Trophoblast cell (in vitro differentiated cells and primary cell): ENCODE results near the gene TMPRSS11F. TPM values are rescaled to one million over a fixed set of nuclear protein-coding genes. Genes with fewer than 3 reads are reported as not detected.

Experiments
- DNase-seq, 2 donors: peaks; one replicate each; pipeline ENCODE4 v3.0.0-alpha.2; 2016
- H2AFZ ChIP-seq: 2 replicates; pipeline ENCODE4 v1.6.1; 2013; ENCODE audit warnings: low read length, moderate library complexity, mild to moderate bottlenecking; ENCODE audit not compliant: insufficient read depth, poor library complexity
- H2AK5ac ChIP-seq: 2 replicates; pipeline ENCODE4 v1.6.1; 2013; ENCODE audit warnings: mild to moderate bottlenecking, low read length
- H2BK120ac ChIP-seq: 2 replicates; pipeline ENCODE4 v1.6.1; 2013; ENCODE audit warnings: low read length, mild to moderate bottlenecking, moderate library complexity; ENCODE audit not compliant: insufficient read depth, poor library complexity
- H2BK12ac ChIP-seq: 2 replicates; pipeline ENCODE4 v1.6.1; 2013; ENCODE audit warnings: mild to moderate bottlenecking, low read length, moderate library complexity
- H2BK5ac ChIP-seq: 2 replicates; pipeline ENCODE4 v1.6.1; 2013; ENCODE audit warnings: low read length, low read depth, moderate library complexity, mild to moderate bottlenecking; ENCODE audit not compliant: poor library complexity
- H3K14ac ChIP-seq: 2 replicates; pipeline ENCODE4 v1.6.1; 2013; ENCODE audit warnings: mild to moderate bottlenecking, low read length
- H3K18ac ChIP-seq: 2 replicates; pipeline ENCODE4 v1.6.1; 2013; ENCODE audit warnings: mild to moderate bottlenecking, low read length
- H3K23ac ChIP-seq: 2 replicates; pipeline ENCODE4 v1.6.1; 2013; ENCODE audit warnings: low read length
- H3K27ac ChIP-seq: 2 replicates; pipeline ENCODE4 v1.5.1; 2013; ENCODE audit warnings: low read depth, mild to moderate bottlenecking, inconsistent platforms, low read length, moderate library complexity
- H3K27me3 ChIP-seq: 2 replicates; pipeline ENCODE4 v1.6.1; 2013; ENCODE audit warnings: inconsistent platforms, mild to moderate bottlenecking, low read length, moderate library complexity; ENCODE audit not compliant: insufficient read depth
- H3K36me3 ChIP-seq, 2 experiments: 1 replicate in 1 of 2; 2 replicates in 1 of 2; pipeline ENCODE4 v1.6.1; 2013; ENCODE audit warnings: low read length in 2 of 2, mild to moderate bottlenecking in 2 of 2, moderate library complexity in 1 of 2; ENCODE audit not compliant: insufficient read depth in 2 of 2, control insufficient read depth in 1 of 2
- H3K4ac ChIP-seq: 2 replicates; pipeline ENCODE4 v1.6.1; 2013; ENCODE audit warnings: low read depth, mild to moderate bottlenecking, low read length, moderate library complexity
- H3K4me1 ChIP-seq, 2 experiments: 1 replicate in 1 of 2; 2 replicates in 1 of 2; pipeline ENCODE4 v1.6.1; 2013; ENCODE audit warnings: low read length in 2 of 2, mild to moderate bottlenecking in 2 of 2, moderate library complexity in 1 of 2; ENCODE audit not compliant: insufficient read depth in 2 of 2, control insufficient read depth in 1 of 2
- H3K4me2 ChIP-seq: 2 replicates; pipeline ENCODE4 v1.6.1; 2013; ENCODE audit warnings: inconsistent platforms, mild to moderate bottlenecking, low read length, moderate library complexity
- H3K4me3 ChIP-seq: 2 replicates; pipeline ENCODE4 v1.5.1; 2013; ENCODE audit warnings: mild to moderate bottlenecking, low read depth, low read length, inconsistent platforms
- H3K79me1 ChIP-seq: one replicate; pipeline ENCODE4 v1.6.1; 2013; ENCODE audit warnings: low read length
- H3K79me2 ChIP-seq: 2 replicates; pipeline ENCODE4 v1.6.1; 2013; ENCODE audit warnings: low read length, mild to moderate bottlenecking; ENCODE audit not compliant: control insufficient read depth, insufficient read depth, poor library complexity
- H3K9ac ChIP-seq: 2 replicates; pipeline ENCODE4 v1.6.1; 2013; ENCODE audit warnings: mild to moderate bottlenecking, low read length
- H3K9me3 ChIP-seq: 2 replicates; pipeline ENCODE4 v1.6.1; 2013; ENCODE audit warnings: low read depth, mild to moderate bottlenecking, control low read depth, inconsistent platforms, low read length; ENCODE audit not compliant: insufficient read depth
- H4K12ac ChIP-seq: 2 replicates; pipeline ENCODE4 v1.6.1; 2013; ENCODE audit warnings: low read depth, mild to moderate bottlenecking, low read length, moderate library complexity
- H4K8ac ChIP-seq: 2 replicates; pipeline ENCODE4 v1.6.1; 2013; ENCODE audit warnings: low read depth, mild to moderate bottlenecking, low read length, moderate library complexity
- H4K91ac ChIP-seq: one replicate; pipeline ENCODE4 v1.6.1; 2013; ENCODE audit warnings: low read depth, mild to moderate bottlenecking, low read length, moderate library complexity
- WGBS: extraction: QIAGEN DNeasy Blood & Tissue Kit; methylation state at CpG from one replicate; pipeline ENCODE4 v1.1.7; 2013; ENCODE audit warnings: missing lambda C conversion rate; ENCODE audit not compliant: insufficient read length, insufficient coverage; ENCODE audit errors: extremely low coverage; 5-methylcytosine and 5-hydroxymethylcytosine counted together
- polyA plus RNA-seq: library from polyadenylated mRNA; stranded (reverse); fragments of 200-250 nt; gene quantifications from 2 replicates; pipeline ENCODE4 v1.2.3, GENCODE V29; 2013

Gene TMPRSS11F
- polyA plus RNA-seq = 0.01 TPM in 1 of 2 replicates, not detected in the other

GRCh38 chr4:68129793-68130192, at the start of gene TMPRSS11F:
Gene TMPRSS11F (minus strand): TSS chr4:68129869. CDS start chr4:68129820, 49 bp downstream.
- no peak within 1 kb of the TSS for H3K9ac ChIP-seq
- H3K4me2 ChIP-seq = peak within 1 kb of the TSS; percentile 31
- no peak within 1 kb of the TSS for H3K4ac ChIP-seq
- H3K36me3 ChIP-seq = no peaks in the 10 kb centered on the region
- H3K4me3 ChIP-seq = no peak within 1 kb of the TSS
- no peak within 1 kb of the TSS for H2BK120ac ChIP-seq
- no peak within 1 kb of the TSS for H2BK5ac ChIP-seq
- H3K23ac ChIP-seq = no peak within 1 kb of the TSS
- WGBS = no CpG with 5 or more reads among the region's 3 CpGs
- no peaks in the 10 kb centered on the region for H3K79me1 ChIP-seq
- peaks cover 0 to 4% of the 10 kb centered on the region in 2 experiments for H3K4me1 ChIP-seq
- no peak within 1 kb of the TSS for H2AK5ac ChIP-seq
- no peak within 1 kb of the TSS for H4K12ac ChIP-seq
- H3K18ac ChIP-seq = no peak within 1 kb of the TSS
- H3K9me3 ChIP-seq = peaks cover 2% of the 10 kb centered on the region
- H3K27ac ChIP-seq = no peak within 1 kb of the TSS
- no peaks in the 10 kb centered on the region for H3K27me3 ChIP-seq
- no peaks in the 10 kb centered on the region for H3K79me2 ChIP-seq
- no peak within 1 kb of the TSS for H2BK12ac ChIP-seq
- DNase-seq = peak; percentile 66 to 95
- no peak within 1 kb of the TSS for H3K14ac ChIP-seq
- no peak within 1 kb of the TSS for H4K8ac ChIP-seq
- H4K91ac ChIP-seq = no peak within 1 kb of the TSS
- H2AFZ ChIP-seq = no peak within 1 kb of the TSS

DNA sequence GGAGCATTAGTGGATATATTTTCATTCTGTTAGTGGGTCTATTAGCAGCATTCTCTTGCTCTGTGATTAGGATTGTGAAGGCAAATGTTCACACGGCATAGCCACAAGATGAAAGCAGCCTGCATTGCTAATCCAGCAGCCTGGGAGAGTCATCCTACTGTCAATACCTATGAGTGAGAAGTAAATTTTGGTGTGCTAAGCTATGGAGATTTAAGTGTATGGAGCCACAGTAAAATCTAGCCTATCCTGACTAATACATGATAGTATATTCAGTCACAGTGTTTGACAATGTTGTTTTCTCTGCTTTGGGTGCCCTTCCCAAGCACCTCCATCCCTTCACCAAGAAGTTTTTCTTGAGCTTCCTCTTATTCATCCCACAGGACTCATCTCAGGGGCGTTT, 47.2 kb upstream of the TMPRSS11F start:
- H2AK5ac ChIP-seq = no peak overlapping the region
- H2BK12ac ChIP-seq = no peak overlapping the region
- H2BK120ac ChIP-seq = no peak overlapping the region
- no peak overlapping the region for H2BK5ac ChIP-seq
- H3K27me3 ChIP-seq = no peaks in the 10 kb centered on the region
- no peaks in the 10 kb centered on the region for H3K79me2 ChIP-seq
- H3K18ac ChIP-seq = no peak overlapping the region
- H4K8ac ChIP-seq = no peak overlapping the region
- H3K4ac ChIP-seq = no peak overlapping the region
- no peak overlapping the region for H3K4me2 ChIP-seq
- H3K4me1 ChIP-seq = no peaks in the 10 kb centered on the region
- H3K23ac ChIP-seq = no peak overlapping the region
- H3K4me3 ChIP-seq = no peak overlapping the region
- H3K36me3 ChIP-seq = no peaks in the 10 kb centered on the region
- H4K12ac ChIP-seq = no peak overlapping the region
- no peak for DNase-seq
- H2AFZ ChIP-seq = no peak overlapping the region
- no peaks in the 10 kb centered on the region for H3K79me1 ChIP-seq
- no peak overlapping the region for H3K14ac ChIP-seq
- H3K27ac ChIP-seq = no peak overlapping the region
- WGBS = no CpG with 5 or more reads among the region's 2 CpGs
- H3K9ac ChIP-seq = no peak overlapping the region
- H4K91ac ChIP-seq = no peak overlapping the region
- peaks cover 2% of the 10 kb centered on the region for H3K9me3 ChIP-seq

DNA sequence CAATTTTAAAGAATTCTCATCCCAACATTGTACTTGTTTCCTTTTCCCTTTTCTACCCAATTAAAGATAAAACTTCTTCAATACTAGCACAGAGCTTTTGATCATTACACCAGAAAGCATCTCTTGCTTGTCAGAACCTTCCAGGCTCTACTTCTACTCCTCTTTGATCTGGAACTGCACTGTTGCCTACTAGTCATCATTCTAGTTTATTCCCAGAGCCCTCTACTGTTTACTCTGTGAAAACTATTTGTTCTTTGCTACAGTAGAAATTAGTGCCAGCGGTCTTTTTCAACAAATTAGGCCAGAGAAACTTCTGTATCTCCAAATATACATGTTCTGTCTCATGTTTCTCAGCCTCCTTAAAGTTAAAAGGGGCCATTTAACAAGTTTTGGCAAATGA, 46.8 kb upstream of the TMPRSS11F start:
- no peaks in the 10 kb centered on the region for H3K79me1 ChIP-seq
- no peaks in the 10 kb centered on the region for H3K4me1 ChIP-seq
- DNase-seq = no peak
- H3K9ac ChIP-seq = no peak overlapping the region
- H3K27me3 ChIP-seq = no peaks in the 10 kb centered on the region
- no peak overlapping the region for H3K14ac ChIP-seq
- H2AFZ ChIP-seq = no peak overlapping the region
- no peak overlapping the region for H2AK5ac ChIP-seq
- H2BK5ac ChIP-seq = no peak overlapping the region
- H3K23ac ChIP-seq = no peak overlapping the region
- H3K9me3 ChIP-seq = peaks cover 2% of the 10 kb centered on the region
- no peaks in the 10 kb centered on the region for H3K36me3 ChIP-seq
- WGBS = no CpG with 5 or more reads among the region's 1 CpG
- H2BK12ac ChIP-seq = no peak overlapping the region
- H4K12ac ChIP-seq = no peak overlapping the region
- H3K18ac ChIP-seq = no peak overlapping the region
- no peak overlapping the region for H3K4me3 ChIP-seq
- H3K4me2 ChIP-seq = no peak overlapping the region
- H3K79me2 ChIP-seq = no peaks in the 10 kb centered on the region
- H3K27ac ChIP-seq = no peak overlapping the region
- H4K91ac ChIP-seq = no peak overlapping the region
- no peak overlapping the region for H4K8ac ChIP-seq
- no peak overlapping the region for H3K4ac ChIP-seq
- no peak overlapping the region for H2BK120ac ChIP-seq

- Histone ChIP-seq H2AK5ac (no peak overlapping the region), H2AFZ (no peak overlapping the region), H3K79me2 (no peaks in the 10 kb centered on the region), H3K27me3 (no peaks in the 10 kb centered on the region), H3K4me1 (no peaks in the 10 kb centered on the region), H4K8ac (no peak overlapping the region), H3K23ac (no peak overlapping the region), H3K9ac (no peak overlapping the region), H3K9me3 (peaks cover 2% of the 10 kb centered on the region), H3K79me1 (no peaks in the 10 kb centered on the region), H3K36me3 (no peaks in the 10 kb centered on the region), H2BK120ac (no peak overlapping the region), H2BK12ac (no peak overlapping the region), H3K4me2 (no peak overlapping the region), H3K4ac (no peak overlapping the region), H3K27ac (no peak overlapping the region), H3K14ac (no peak overlapping the region), H3K4me3 (no peak overlapping the region), H4K12ac (no peak overlapping the region), H2BK5ac (no peak overlapping the region), H3K18ac (no peak overlapping the region), H4K91ac (no peak overlapping the region)
- DNase-seq = peak; percentile 40 to 86
- WGBS = no CpG with 5 or more reads among the region's 6 CpGs
Measured at GRCh38 chr4:68175562-68176155, 46.0 kb upstream of the TMPRSS11F start.
